GM18868 (cell line): ENCODE measurements around the gene SSTR3.
"Not testable (repeated sequence)": the region's sequence is repeated elsewhere in the genome, so short reads cannot be mapped to it uniquely, and the experiment has no call there.

Experiments used
- ATAC-seq: cut with Tn5 transposase; IDR thresholded peaks from one replicate; pipeline ENCODE4 v1.9.1; 2021; ENCODE audit warnings: mild to moderate bottlenecking, moderate library complexity; ENCODE audit not compliant: unreplicated experiment

Gene SSTR3

DNA sequence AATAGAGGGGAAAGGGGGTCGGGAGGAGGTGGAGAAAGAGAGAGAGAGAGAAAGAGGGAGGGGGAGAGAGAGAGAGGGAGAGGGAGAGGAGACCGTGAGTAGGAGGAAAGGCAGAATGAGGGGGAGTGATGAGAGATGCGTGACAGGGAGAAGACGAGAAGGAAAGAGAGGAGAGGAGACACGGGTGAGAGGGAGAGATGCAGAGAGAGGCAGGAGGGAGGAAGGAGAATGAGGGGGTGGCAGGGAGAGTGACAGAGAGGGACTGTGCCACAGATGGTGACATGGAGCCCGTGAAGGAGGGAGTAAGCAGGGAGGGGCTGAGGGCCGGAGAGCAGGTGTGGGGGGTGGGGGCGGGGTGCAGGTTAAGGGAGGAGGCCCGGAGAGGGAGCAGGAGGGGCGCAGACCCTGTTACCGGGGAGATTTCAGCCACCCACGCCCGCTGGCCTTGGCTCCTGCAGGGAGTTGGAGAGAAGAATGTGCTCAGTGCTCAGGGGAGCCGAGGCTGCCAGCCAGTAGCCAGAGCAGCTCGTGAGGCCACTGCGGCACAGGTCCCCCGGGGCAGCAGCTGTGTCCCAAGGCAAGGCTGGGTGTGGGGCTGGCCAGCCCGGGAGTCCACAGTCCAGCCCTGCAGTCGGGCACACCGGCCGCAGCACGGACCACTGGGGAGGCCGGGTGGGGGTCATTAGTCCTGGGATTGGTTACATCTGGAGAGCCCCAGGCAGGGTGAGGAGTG lies at the start of gene SSTR3:
SSTR3 (minus strand) TSS at position 304 of the 733 bp plus-strand sequence. CDS start 4,674 bp downstream, outside the sequence.
- no peak for ATAC-seq

GRCh38 chr22:37260901-37261336 lies 48.6 kb upstream of the SSTR3 start:
- no peak for ATAC-seq

GRCh38 chr22:37260155-37260795 lies 48.0 kb upstream of the SSTR3 start:
- no peak for ATAC-seq

DNA sequence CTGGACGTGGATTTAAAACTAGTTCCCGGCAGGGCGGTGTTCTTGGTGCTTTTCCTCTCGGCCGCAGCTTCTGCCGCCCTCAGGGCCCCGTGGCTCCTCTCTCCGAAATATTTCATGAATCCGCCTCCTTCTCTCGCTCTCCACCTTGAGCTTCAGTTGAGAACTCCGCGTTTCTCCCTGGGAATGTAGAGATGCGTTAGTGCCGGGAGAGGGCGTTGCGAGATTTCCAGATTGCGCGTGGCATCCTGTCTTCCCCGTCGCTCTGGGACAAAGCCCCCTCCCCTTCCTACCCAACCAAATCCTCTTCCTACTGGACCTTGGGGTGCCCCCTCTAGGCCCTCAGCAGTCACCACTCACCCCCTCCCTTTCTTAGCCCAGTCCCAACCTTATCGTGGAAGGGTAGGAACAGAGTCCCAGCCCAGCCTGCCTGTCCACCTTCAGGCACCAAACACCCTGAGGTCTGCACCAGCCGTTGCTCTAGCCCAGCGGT lies 47.3 kb upstream of the SSTR3 start:
- no peak for ATAC-seq

DNA sequence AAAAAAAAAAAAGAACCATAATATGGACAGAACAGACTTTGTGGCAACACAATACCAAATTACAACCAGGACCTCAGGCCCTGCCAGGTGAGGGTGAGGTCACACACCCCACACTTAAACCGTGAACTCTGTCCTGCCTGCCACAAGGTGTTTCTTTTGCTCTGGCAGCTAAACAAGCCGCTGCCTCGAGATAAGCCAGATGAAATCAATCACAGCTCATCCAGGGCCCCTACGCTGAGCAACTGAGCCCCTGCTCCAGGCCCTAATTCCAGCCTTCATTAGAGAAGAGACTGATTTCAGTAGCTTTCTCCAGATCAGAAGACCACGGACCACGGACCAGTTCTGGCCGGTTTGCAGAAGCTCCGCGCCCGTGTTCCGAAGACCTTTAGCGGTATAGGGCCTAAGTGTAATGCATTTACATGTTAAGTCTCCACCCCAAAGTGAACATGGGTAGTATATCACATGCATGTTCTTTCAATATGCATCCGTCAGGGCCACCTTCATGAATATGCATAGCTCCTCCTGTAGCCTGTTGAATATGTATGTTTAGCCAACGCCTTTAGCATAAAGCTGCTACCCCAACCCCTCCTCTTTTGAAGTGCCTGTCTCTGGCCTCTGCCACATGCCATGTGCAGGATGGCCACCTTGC lies 46.6 kb upstream of the SSTR3 start:
- ATAC-seq: no peak

DNA sequence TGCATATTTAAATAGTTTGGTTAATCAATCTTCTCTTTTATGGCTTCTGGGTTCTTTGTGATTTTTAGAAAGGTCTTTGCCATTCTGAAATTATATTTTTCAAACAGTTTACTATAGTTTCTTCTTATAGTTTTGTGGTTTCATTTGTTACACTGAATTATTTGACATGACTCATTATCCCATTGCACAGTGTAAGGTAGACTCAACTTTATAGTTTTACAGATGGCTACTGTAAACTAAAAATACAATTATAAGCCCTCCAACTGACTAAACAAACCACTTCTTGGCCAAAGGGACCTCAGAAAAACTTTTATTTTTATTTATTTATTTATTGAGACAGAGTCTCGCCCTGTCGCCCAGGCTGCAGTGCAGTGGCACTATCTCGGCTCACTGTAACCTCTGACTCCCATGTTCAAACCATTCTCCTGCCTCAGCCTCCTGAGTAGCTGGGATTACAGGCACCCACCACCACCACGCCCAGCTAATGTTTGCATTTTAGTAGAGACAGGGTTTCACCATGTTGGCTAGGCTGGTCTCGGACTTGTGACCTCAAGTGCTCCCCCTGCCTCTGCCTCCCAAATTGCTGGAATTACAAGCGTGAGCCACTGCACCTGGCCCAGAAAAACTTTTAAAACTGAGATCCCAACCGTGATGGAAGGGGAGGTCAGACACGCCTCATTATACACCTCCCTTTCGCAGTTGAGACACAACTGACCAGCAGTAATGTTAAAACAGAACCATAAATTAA lies 45.9 kb upstream of the SSTR3 start:
- ATAC-seq: no peak

GRCh38 chr22:37256075-37256726 lies 43.9 kb upstream of the SSTR3 start:
- ATAC-seq: no peak

GRCh38 chr22:37255558-37256006 lies 43.3 kb upstream of the SSTR3 start:
- no peak for ATAC-seq

- no peak for ATAC-seq
Measured at GRCh38 chr22:37254867-37255233, 42.6 kb upstream of the SSTR3 start.

GRCh38 chr22:37254209-37254866 lies 42.1 kb upstream of the SSTR3 start:
- ATAC-seq: no peak

- no peak for ATAC-seq
Measured at GRCh38 chr22:37253126-37253660, 40.9 kb upstream of the SSTR3 start.

DNA sequence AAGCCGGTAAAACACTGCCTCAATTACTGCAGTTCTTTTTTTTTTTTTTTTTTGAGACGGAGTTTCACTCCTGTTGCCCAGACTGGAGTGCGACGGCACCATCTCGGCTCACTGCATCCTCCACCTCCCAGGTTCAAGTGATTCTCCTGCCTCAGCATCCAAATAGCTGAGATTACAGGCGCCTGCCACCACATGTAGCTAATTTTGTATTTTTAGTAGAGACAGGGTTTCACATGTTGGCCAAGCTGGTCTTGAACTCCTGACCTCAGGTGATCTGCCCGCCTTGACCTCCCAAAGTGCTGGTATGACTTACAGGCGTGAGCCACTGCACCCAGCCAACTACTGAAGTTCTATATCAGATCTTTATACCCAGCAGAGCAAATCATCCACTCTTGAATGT lies 39.6 kb upstream of the SSTR3 start:
- ATAC-seq: not testable (repeated sequence)

GRCh38 chr22:37249986-37250385 lies 37.7 kb upstream of the SSTR3 start:
- no peak for ATAC-seq

GRCh38 chr22:37248251-37248650 lies 36.0 kb upstream of the SSTR3 start:
- no peak for ATAC-seq

- no peak for ATAC-seq
Measured at GRCh38 chr22:37245740-37246139, 33.5 kb upstream of the SSTR3 start.

- no peak for ATAC-seq
Measured at GRCh38 chr22:37244922-37245722, 32.8 kb upstream of the SSTR3 start.

- ATAC-seq: peak; percentile 54
Measured at GRCh38 chr22:37244114-37244921, 32.0 kb upstream of the SSTR3 start, which contains the start of gene RAC2. Gene RAC2 (minus strand): TSS chr22:37244269. CDS start chr22:37244148, 121 bp downstream.
